GM18858 (cell line): ENCODE data around the gene TLCD5.

Source experiments
- ATAC-seq: cut with Tn5 transposase; IDR thresholded peaks from one replicate; pipeline ENCODE4 v1.9.1; 2021; ENCODE audit not compliant: unreplicated experiment

TLCD5 gene

DNA sequence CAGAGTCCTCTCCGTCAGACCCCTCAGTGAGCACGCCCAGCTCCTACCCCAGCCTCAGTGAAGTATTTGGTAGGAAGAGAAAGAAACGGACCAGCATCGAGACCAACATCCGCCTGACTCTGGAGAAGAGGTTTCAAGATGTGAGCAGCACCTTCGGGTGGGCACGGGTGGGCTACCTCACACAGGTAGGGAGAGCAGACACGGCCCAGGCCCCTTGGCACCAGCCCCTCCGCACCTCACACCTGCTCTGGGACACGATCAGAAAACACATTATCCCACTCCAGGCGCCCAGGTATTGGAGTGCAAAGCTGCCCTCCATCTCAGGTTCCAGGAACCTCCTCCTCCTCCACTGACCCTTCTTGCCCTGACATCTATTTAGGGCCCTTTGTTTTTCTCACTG lies 17.6 kb upstream of the TLCD5 start:
- no peak for ATAC-seq

DNA sequence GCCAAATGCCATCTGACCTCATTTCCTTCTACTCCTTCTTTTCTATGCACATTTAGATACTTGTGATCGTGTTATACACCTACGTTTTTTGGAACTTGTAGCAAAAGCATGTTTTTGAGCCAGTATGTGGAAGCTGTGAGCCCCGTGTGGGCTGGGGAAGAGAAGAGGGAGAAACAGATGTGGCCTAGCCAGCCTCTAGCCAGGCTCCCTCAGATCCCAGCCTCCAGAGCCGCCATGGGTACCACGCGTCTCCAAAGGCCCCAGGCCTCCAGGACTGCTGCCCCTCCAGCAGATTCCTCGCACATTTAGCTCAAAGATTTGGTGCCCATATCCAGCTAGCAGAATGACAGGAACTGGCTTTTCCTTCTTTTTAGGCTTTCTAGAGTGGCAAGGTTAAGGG lies 17.0 kb upstream of the TLCD5 start:
- no peak for ATAC-seq

DNA sequence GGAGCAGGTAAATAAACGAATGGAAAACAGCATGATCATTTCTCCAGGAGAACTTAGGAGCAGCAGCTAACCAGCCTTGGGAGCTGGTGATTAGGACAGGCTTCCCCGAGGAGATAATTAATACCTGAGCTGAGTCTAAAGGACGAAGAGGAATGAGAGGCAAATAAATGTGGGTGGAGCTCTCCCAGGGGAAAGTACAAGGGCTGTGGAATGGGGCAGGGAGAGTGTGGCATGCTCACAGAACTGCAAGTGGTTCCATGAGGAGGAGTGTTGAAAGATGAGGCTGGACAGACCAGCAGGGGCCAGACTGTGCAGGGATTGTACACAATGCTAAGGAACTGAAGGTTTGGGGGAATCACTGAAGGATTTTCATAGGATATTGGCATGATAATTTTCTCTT lies 14.2 kb upstream of the TLCD5 start:
- no peak for ATAC-seq

DNA sequence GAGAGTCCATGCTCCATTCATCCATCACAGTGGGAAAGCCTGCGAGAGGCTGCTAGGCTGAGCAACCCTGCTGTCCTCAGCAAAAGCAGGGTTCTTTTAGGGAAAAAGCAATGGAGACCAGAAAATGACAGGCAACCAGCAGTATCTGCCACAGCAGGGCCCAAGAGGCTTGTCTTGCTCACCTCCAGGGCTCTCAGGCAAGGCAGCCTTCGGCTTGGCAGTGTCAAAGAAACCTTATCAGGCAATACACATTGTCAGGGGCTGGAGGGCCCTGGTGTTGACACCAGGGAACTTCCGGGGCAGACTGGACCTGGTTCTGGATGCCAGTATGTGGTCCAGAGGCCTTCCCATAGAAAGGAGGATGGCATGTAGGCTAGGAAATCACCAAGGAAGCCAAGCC lies 10.2 kb upstream of the TLCD5 start:
- no peak for ATAC-seq

DNA sequence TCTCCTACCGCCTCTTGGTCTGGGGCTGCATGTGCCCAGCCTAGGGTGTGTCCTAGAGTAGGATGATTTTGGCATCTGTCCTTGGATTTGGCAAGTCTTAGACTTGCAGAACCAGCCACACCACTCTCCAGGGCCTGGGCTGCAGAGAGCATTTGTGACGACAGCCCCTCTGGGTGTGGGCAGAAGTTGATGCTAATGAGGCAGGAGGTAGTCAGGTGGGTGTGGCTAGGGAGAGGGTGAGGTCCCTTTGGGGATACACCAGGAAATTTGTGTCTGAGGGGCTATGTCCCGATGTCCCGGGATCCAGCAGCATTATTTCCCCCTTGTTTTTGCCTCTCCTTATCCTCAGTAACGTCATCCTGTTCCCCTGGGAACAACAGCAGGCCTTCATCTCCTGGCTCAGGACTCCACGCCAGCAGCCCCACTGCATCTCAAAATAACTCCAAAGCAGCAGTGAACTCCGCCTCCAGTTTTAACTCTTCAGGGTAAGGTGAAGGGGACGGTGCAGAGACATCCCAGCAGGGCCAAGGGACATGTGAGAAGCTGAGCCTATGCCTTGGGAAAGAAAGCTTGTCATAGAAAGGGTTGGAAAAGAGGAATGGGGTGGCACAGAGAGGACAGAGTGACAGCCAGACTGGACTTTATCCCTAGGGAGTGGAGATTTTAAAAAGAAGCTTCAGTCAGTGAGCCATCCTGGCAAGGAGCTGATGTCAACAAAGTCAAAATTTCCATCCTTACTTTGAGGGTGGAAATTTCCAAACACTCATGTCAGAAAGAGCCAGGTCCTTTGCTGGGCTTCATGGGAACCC lies 8.0 kb upstream of the TLCD5 start:
- ATAC-seq, result no peak

DNA sequence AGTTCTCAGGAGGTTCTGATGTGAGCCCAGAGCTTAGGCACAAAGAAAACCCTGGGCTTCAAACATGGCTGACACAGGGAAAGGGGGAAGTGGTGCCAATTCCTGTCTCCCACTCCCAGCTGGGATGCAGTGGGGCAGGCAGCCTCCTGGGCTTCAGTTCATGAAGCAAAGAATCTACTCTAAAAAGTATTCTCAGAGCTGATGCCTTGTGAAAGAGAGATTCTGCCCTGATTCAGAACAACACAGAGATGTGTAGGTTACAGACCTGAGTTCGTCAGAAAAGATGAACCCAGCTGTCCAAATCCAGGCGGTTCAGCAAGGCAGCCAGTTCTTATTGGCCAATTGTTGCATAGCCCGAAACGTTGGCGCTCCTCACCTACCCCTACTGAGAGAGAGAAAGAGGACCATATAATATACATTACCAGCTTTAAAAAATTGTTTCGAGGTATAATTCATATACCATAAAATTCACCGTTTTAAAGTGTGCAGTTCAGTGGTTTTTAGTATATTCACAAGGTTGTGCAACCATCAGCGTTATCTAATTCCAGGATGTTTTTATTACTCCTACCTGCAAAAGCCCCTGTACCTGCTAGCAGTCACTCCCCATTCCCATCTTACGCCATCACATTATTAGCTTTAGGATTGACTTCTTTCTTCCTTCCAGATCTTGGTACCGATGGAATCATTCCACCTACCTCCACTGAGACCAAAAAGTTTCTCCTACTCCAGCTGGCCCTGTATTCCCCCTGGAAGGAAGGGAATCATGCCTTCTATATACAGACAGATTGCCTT lies 7.2 kb upstream of the TLCD5 start:
- ATAC-seq, result no peak

DNA sequence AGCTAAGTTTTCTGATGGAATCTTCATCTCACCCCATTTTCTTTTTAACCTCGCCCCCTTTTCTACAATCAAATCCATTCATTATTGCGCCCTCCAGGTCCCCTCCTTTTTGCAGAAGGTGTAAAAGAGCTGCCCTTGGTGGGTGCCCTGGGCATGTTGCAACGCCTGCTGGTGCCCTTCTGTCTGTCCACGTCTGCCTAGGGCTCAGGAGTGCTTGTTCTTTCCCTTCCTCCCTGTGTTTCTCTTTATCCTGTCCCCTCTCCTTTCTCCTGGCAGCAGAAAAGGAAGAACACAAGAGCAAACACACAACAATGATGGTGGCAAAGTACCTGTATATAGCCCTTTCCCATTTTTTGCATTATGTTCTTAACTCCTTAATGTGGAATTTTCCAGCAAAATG lies 6.2 kb upstream of the TLCD5 start:
- no peak for ATAC-seq

DNA sequence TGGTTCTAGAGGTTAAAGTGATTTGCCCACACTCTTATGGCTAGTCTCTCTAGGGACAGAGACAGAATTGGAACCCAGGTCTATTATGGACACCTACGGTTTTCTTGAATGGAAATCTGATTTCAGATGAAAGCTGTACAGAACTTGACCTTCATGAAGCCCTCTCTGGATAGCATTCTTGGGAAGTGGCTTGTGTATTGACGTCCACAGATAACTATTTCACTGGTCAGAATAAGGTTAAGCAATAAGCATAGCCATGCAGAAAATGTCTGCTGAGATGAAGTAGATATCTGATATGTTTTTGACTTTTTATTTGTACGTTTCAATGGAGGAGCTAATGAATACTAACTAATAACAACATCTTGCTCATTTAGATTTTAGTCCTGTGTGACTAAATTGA lies 1.1 kb downstream of the TLCD5 start:
- ATAC-seq, result no peak

DNA sequence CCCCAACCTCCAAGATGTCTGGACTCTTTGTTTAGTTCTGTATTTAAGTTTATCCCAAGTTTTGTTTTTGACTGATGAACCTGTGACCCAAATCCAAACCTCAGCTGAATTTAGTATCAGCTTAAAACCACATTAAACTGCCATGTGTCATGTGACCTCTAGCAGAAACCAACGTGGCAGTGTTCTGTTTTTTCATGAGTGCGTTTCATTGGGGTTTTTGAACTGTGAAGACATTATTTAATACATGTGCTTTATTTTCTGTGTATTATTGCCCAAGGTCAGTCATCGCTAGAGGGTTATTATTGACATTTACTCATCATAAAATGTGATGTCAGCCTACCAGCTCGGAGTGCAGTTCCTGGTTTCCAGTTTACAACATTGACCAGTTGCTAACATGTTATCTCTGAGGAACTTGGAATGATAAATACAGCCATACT lies 1.8 kb downstream of the TLCD5 start:
- ATAC-seq, result no peak

DNA sequence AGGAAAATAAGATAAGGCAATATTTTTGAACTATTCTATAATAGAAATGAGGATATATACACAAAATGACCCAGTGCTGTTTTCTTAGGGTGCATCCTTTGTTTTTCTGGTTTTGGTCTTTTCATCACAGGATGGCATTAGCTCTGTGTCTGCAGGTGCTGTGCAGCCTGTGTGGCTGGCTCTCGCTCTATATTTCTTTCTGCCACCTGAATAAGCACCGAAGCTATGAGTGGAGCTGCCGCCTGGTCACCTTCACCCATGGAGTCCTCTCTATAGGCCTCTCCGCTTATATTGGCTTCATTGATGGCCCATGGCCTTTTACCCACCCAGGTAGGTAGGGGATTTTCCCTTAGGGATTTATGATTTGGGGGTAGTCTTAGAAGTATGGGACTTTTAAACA lies 2.2 kb downstream of the TLCD5 start:
- no peak for ATAC-seq

DNA sequence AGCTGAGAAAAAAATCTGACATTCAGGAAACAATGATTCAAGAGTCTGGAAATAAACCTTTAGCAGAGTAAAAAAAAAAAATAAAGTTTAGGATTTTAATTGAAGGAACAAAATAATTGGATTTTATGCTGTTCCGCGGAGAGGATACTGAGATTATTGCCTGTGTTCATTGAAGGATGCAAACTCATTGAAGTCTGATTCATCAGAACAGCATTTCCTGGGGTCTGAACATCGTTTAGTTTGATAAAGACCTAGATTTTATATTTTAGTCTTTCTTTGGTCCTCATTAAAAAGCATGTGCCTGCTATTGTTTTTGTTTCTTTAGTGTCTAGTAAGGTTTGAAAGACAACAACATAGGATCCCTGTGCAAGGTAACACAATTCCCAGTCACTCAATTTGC lies 4.5 kb downstream of the TLCD5 start:
- no peak for ATAC-seq

DNA sequence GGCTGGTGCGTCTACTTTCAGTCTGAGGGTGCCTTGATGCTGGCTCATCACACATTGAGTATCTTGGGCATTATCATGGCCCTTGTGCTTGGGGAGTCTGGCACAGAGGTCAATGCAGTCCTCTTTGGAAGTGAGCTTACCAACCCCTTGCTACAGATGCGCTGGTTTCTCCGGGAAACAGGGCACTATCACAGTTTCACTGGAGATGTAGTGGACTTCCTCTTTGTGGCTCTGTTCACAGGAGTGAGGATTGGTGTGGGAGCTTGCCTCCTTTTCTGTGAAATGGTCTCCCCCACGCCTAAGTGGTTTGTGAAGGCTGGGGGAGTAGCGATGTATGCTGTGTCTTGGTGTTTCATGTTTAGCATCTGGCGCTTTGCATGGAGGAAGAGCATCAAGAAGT lies 4.9 kb downstream of the TLCD5 start:
- ATAC-seq, result no peak

DNA sequence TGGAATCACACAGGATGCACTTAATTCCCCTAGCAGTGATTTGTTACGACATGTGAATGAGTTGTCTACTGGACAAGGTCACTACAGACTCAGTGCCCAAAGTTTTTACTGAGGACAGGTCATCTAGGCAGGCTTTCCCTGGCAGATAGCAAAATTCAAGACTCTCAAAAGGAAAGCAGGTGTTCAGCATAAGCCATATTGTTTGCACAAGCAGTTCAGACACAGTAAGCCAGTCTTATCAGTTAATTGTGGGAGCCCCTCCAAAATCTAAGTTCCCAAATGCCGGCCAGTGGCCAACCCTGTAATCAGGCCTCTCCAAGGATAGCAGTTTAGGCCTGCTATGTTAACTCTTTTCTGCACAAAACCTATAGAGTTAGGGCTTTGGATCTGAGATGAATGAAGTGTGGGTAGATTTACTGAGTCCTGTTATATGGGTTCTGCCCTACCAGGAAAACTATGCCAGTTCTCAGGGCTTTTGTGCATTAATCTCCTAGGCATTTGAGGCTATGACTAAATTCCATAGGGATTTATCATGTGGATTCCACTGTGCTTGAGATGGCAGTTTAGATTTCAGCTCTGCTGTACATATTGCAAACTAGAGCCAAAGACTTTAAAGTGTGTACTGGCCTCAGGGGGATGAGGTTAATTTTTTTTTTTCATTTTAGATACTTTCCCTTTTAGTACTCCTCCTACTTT lies 6.3 kb downstream of the TLCD5 start:
- ATAC-seq, result no peak

DNA sequence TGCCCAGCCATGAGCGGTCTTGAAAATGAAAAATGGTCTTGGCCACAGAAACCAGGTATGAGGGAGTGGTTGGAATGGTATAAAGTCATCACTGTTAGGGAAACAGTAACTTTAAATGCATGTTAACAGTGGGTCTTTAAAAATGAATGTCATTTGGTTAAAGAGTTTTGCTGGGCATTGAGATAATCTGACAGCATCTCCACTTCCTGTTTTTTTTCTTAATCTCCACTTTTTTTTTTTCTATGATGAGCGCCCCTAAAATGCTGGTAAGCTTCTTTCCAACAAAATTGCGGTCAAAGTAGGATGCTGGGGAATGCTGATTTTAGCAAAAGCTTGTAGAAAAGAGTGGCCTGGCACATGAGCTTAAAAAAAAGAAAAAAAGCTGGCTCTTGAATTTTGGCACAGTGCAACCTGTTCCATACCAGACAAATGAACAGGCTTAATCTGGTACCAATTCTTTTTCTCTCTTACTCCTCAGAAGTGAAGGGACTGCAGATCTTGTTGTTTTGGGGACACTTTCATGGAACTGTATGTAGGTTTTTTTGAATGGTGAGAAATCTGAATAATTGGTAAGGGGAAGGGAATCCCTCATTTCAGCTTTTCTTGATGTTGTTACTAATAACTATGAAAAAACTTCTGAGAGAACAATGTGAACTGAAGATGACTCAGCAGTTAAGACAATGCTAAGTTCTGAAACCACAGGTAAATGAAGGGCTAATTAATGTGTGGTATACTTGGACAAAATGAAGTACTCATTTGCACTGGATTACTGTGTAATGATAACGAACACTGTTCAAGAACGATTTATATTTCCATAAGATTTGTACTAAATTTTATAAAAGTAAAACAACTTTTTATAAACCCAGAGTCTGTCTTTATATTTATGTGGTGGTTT lies 8.0 kb downstream of the TLCD5 start:
- no peak for ATAC-seq

DNA sequence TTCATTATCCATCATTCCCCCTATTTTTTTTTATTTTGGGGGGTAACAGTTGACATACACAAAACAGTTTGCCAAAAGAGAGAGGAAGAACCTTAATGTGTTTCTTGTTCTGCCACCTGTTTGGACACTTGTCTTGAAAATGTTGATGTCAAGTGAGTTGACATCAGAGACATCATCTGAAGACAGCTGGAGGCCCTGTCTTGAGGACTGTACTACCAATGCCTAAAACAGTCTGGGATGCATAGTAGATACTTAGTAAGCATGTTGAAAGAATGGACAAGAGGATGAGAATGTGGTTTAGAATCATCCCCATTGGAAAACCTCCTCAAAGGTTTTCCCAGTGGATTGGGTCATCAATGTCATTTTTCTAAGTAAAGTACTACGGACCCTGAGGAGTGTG lies 8.7 kb downstream of the TLCD5 start:
- ATAC-seq, result no peak

DNA sequence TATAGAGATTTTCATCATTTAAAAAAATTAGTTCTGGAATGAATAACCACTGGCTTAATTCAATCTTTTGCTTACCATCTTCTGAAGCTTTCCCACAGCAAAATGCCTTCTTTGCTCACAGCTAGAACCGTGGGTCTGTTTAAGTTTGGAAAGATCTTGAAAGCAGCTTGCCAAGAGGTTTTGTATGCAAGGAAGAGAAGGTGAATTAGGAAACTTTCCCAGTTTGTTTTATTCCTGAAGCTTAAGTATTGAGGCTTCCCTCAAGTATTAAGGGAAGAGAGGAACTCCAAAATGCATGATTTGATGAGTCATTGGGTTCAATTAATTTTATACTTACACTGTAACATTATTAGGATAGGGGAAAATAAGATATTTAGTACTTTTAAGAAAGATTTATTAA lies 9.2 kb downstream of the TLCD5 start:
- no peak for ATAC-seq

DNA sequence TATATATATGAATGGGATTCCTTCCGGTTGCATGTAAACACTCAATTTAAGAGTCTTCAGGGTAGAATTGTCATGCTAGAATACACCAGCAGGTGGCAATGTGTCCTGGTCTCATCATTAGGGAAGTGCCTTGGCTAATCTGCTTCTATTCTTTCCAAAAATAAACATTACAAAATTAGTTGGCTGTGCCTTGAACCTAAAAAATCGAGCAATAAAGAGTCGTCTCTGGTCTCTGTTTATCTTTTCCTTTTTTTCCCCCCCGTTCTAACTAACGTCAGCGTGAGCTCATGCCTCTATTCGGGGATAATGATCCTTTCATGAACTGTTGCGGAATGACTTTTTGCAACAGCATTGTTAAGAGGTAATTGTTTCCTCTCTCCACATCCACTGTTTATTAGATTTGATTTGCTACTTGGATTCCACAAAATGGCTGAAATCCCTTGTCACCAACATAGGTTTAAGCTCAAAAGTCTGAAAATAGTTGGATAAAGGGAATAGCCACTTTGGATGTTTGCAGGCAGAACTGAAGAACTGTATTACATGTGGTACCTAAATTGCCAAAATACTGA lies 9.9 kb downstream of the TLCD5 start:
- peak; percentile 27 for ATAC-seq

DNA sequence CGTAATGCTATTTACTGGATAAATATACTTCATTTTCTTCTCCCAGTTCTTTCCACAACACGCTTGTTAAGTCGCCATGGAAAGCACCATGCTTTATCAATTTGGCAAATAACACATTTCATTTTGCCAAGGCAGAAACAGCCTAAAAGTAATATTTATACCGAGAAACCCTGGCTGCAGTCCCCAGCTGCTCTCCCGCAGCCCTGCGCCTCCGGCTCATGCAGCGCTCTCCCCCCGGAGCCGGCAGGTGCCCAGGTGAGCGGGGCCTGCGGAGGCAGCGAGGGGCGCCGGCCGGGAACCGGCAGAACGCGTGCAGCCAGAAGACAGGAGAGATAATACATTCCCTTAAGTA lies 10.4 kb downstream of the TLCD5 start:
- no peak for ATAC-seq

DNA sequence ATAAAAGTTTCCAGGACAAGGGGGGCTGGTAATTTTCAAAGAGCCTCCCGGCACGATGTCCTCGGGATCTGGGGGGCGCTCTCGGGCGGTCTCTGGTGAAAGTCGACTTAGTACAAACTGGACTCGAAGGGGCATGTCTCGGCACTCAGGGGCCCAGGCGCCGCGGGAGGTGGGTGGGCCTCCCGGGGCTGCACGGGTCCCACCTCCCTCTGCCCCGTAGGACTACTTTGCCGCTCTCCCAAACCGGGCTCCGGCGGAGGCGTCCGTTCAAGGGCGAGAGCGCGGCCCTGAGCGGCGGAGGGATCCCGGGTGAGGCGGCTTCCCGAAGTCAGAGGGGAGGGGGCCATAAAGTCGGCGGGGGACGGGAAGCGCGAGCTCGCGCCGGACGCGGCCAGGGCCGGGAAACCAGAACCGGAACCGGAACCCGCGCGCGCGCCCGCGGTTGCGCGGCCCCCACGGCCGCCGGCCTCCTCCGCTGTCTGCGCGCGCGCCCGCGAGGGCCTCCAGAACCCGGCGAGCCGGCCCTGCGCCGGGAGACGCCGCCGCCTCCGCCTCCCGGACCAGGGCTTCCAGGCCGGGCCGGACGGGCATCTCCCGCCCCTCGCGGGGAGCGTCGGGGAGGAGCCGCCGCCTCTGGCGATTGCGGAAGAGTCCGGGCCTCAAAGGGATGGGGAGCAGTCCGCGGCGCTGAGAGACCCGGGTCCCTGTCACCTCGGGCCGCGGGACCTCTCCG lies 11.0 kb downstream of the TLCD5 start, which contains the start of gene ARHGEF12:
TSS of gene ARHGEF12 (plus strand) at position 506 of the 733 bp plus-strand sequence. CDS start 831 bp downstream, outside the sequence.
- peak; percentile 35 for ATAC-seq
